Measurements from ENCODE around the gene RNF138.

GRCh38 chr18:32056613-32057358, 34.9 kb upstream of the RNF138 start:
- TF ChIP-seq CTCF (IDR thresholded peaks at IDR 0.05; ENCODE audit: poor library complexity): no peak
- no peak for TF ChIP-seq EZH2phosphoT487 (IDR thresholded peaks at IDR 0.05; ENCODE audit: low read depth, severe bottlenecking, unreplicated experiment)
- TF ChIP-seq EZH2 (IDR thresholded peaks at IDR 0.05; ENCODE audit: borderline replicate concordance): no peak
